Fibroblast of skin of back (primary cell): Measurements from ENCODE around the gene SUB1.
"Not testable (repeated sequence)": the region's sequence is repeated elsewhere in the genome, so short reads cannot be mapped to it uniquely, and the experiment has no call there.

Experiments
- DNase-seq: peaks from one replicate; pipeline ENCODE4 v3.0.0-alpha.2; 2013

The SUB1 gene

GRCh38 chr5:32601623-32602295, 16.4 kb downstream of the SUB1 start:
- DNase-seq = no peak

- DNase-seq = no peak
Measured at GRCh38 chr5:32602906-32603305, 17.5 kb downstream of the SUB1 start.

- no peak for DNase-seq
Measured at GRCh38 chr5:32604800-32605765, 19.7 kb downstream of the SUB1 start.

- DNase-seq = no peak
Measured at GRCh38 chr5:32605766-32606152, 20.4 kb downstream of the SUB1 start.

GRCh38 chr5:32612134-32612888, 27.0 kb downstream of the SUB1 start:
- peak; percentile 17 for DNase-seq

- DNase-seq = peak; percentile 76
Measured at GRCh38 chr5:32613050-32613672, 27.8 kb downstream of the SUB1 start.

GRCh38 chr5:32615236-32615635, 29.9 kb downstream of the SUB1 start:
- DNase-seq = no peak

GRCh38 chr5:32618962-32619361, 33.6 kb downstream of the SUB1 start:
- DNase-seq = no peak

GRCh38 chr5:32621256-32621655, 35.9 kb downstream of the SUB1 start:
- no peak for DNase-seq

GRCh38 chr5:32625106-32625505, 39.7 kb downstream of the SUB1 start:
- DNase-seq = no peak

- no peak for DNase-seq
Measured at GRCh38 chr5:32625547-32625946, 40.2 kb downstream of the SUB1 start.

- peak; percentile 48 for DNase-seq
Measured at GRCh38 chr5:32627219-32627870, 42.0 kb downstream of the SUB1 start.

GRCh38 chr5:32628049-32628844, 42.9 kb downstream of the SUB1 start:
- no peak for DNase-seq

- no peak for DNase-seq
Measured at GRCh38 chr5:32630867-32631491, 45.6 kb downstream of the SUB1 start.

- not testable (repeated sequence) for DNase-seq
Measured at GRCh38 chr5:32633017-32633416, 47.7 kb downstream of the SUB1 start.

- no peak for DNase-seq
Measured at GRCh38 chr5:32638309-32638708, 53.0 kb downstream of the SUB1 start.

- no peak for DNase-seq
Measured at GRCh38 chr5:32639943-32640342, 54.6 kb downstream of the SUB1 start.

- peak; percentile 73 for DNase-seq
Measured at GRCh38 chr5:32642276-32643002, 57.1 kb downstream of the SUB1 start.

GRCh38 chr5:32645246-32645645, 59.9 kb downstream of the SUB1 start:
- DNase-seq = peak; percentile 63
